ENCODE data around the gene SAMMSON.

DNA sequence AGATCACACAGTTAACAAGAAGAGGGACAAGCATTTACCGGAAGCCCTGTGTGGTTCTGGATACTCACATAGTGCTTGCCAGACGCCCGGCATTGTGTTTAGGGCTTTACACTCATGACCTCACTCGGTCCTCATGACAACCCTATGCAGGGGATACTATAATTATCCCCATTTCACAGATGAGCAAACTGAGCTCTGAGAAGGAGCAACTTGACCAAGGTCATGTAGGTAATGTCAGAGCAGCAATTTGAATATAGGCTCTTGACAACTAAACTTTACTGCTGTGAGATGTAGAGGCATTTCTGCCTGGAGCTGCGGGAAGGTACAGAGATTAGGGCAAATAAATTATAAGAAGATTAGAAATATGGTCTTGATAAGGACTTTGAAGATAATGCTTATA lies 70.0 kb downstream of the SAMMSON start:
- TF ChIP-seq, protein P1, sequence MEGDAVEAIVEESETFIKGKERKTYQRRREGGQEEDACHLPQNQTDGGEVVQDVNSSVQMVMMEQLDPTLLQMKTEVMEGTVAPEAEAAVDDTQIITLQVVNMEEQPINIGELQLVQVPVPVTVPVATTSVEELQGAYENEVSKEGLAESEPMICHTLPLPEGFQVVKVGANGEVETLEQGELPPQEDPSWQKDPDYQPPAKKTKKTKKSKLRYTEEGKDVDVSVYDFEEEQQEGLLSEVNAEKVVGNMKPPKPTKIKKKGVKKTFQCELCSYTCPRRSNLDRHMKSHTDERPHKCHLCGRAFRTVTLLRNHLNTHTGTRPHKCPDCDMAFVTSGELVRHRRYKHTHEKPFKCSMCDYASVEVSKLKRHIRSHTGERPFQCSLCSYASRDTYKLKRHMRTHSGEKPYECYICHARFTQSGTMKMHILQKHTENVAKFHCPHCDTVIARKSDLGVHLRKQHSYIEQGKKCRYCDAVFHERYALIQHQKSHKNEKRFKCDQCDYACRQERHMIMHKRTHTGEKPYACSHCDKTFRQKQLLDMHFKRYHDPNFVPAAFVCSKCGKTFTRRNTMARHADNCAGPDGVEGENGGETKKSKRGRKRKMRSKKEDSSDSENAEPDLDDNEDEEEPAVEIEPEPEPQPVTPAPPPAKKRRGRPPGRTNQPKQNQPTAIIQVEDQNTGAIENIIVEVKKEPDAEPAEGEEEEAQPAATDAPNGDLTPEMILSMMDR (conservative IDR thresholded peaks at IDR 0.05 in 1 of 2, IDR thresholded peaks at IDR 0.05 in 1 of 2; ENCODE audit: low read depth in 1 of 2, low read length in 2 of 2) = no peak
- no peak for TF ChIP-seq EZH2 (IDR thresholded peaks at IDR 0.05; ENCODE audit: low read length, missing control alignments)

All from fibroblast of lung (primary cell).